Keratinocyte (primary cell): ENCODE results near the gene CACNA1E. TPM values are rescaled to one million over a fixed set of nuclear protein-coding genes. Genes with fewer than 3 reads are reported as not detected.

Source experiments
- DNase-seq: peaks from one replicate; pipeline ENCODE4 v3.0.0-alpha.2; 2011; ENCODE audit warnings: low read depth, missing footprints, low spot score
- FAIRE-seq: peaks from 2 replicates; lab custom pipeline; 2011; peaks lifted over from hg19 to GRCh38; lab: Jason Lieb, UNC
- H2AFZ ChIP-seq: 2 replicates; pipeline ENCODE4 v1.6.0; 2012; ENCODE audit warnings: low read length, control low read depth, inconsistent platforms; ENCODE audit not compliant: control insufficient read depth
- H3K27ac ChIP-seq: 2 replicates; pipeline ENCODE4 v1.5.1; 2011; ENCODE audit warnings: low read length; ENCODE audit not compliant: control insufficient read depth, insufficient read depth
- H3K27me3 ChIP-seq: 3 replicates; pipeline ENCODE4 v1.6.0; 2011; ENCODE audit warnings: low read length; ENCODE audit not compliant: control insufficient read depth, insufficient read depth; ENCODE audit errors: extremely low read depth
- H3K36me3 ChIP-seq, 2 experiments: 2 replicates in 1 of 2; 3 replicates in 1 of 2; pipeline ENCODE4 v1.5.1; 2011; ENCODE audit warnings: low read length in 2 of 2, mild to moderate bottlenecking in 1 of 2; ENCODE audit not compliant: control insufficient read depth in 2 of 2, insufficient read depth in 2 of 2; ENCODE audit errors: extremely low read depth in 1 of 2
- H3K4me1 ChIP-seq: 3 replicates; pipeline ENCODE4 v1.5.1; 2011; ENCODE audit warnings: low read length; ENCODE audit not compliant: control insufficient read depth, insufficient read depth; ENCODE audit errors: extremely low read depth
- H3K4me2 ChIP-seq: 3 replicates; pipeline ENCODE4 v1.6.0; 2011; ENCODE audit warnings: low read depth, low read length; ENCODE audit not compliant: control insufficient read depth, insufficient read depth; ENCODE audit errors: extremely low read depth
- H3K4me3 ChIP-seq, 3 experiments: fragments of 200-600 bp in 1 of 3; sonication (generic) in 1 of 3; 2 replicates in 2 of 3; 3 replicates in 1 of 3; pipeline ENCODE4 v1.5.1; 2011 to 2016; ENCODE audit warnings: low read length in 3 of 3, mild to moderate bottlenecking in 3 of 3, control low read depth in 2 of 3, inconsistent platforms in 1 of 3, low read depth in 1 of 3, mixed read lengths in 1 of 3, mixed run types in 1 of 3, moderate library complexity in 1 of 3; ENCODE audit not compliant: control insufficient read depth in 2 of 3, insufficient read depth in 2 of 3; ENCODE audit errors: extremely low read depth in 1 of 3
- H3K79me2 ChIP-seq: 2 replicates; pipeline ENCODE4 v1.6.0; 2012; ENCODE audit warnings: low read length; ENCODE audit not compliant: control insufficient read depth, insufficient read depth
- H3K9ac ChIP-seq: 3 replicates; pipeline ENCODE4 v1.6.0; 2011; ENCODE audit warnings: low read length; ENCODE audit not compliant: control insufficient read depth, insufficient read depth; ENCODE audit errors: extremely low read depth
- H3K9me1 ChIP-seq: 3 replicates; pipeline ENCODE4 v1.6.0; 2011; ENCODE audit warnings: low read length; ENCODE audit not compliant: control insufficient read depth, insufficient read depth; ENCODE audit errors: extremely low read depth
- H3K9me3 ChIP-seq: 2 replicates; pipeline ENCODE4 v1.5.1; 2012; ENCODE audit warnings: low read depth, low read length; ENCODE audit not compliant: control insufficient read depth
- H4K20me1 ChIP-seq: 3 replicates; pipeline ENCODE4 v1.6.0; 2011; ENCODE audit warnings: low read length; ENCODE audit not compliant: control insufficient read depth, insufficient read depth; ENCODE audit errors: extremely low read depth
- EZH2 ChIP-seq: IDR thresholded peaks from one replicate; pipeline ENCODE4 v1.6.1; 2012; ENCODE audit warnings: inconsistent platforms, mild to moderate bottlenecking, low read length, moderate library complexity
- dilution Hi-C: fragments of 300-500 bp; cut with MboI; formaldehyde crosslinking; loops from one replicate; pipeline ENCODE4 v1.7.0; 2020; ENCODE audit warnings: low sequenced_read_pairs; ENCODE audit not compliant: extremely low pct_ligation_motif_present
- polyA plus RNA-seq, 5 experiments: library from polyadenylated mRNA; depleted of rRNA in 3 of 5; stranded (reverse) in 3 of 5; stranded (forward) in 1 of 5; unstranded in 1 of 5; fragments of >200 nt; gene quantifications; 1 replicate in 1 of 5; 2 replicates in 3 of 5; 3 replicates in 1 of 5; pipeline versions ENCODE4 v1.2.1 to v1.2.3, GENCODE V29; 2011 to 2012; ENCODE audit warnings: missing spikeins in 2 of 5, low read depth in 1 of 5, low replicate concordance in 1 of 5
- TF ChIP-seq, protein P1 (sequence below), 3 experiments: IDR thresholded peaks in 1 of 3; conservative IDR thresholded peaks in 1 of 3; optimal IDR thresholded peaks in 1 of 3; 2 replicates in 2 of 3; 3 replicates in 1 of 3; pipeline versions ENCODE3 to v1.5.1; 2011; ENCODE audit warnings: low read length in 3 of 3, mild to moderate bottlenecking in 3 of 3, moderate library complexity in 2 of 3, control low read depth in 1 of 3, inconsistent platforms in 1 of 3; ENCODE audit not compliant: insufficient read depth in 2 of 3; ENCODE audit errors: extremely low read depth in 1 of 3

CACNA1E gene
- polyA plus RNA-seq, 1 donor (not counting 4 experiments of a cell fraction or from before 2014, with no cell fraction given) = not detected

DNA sequence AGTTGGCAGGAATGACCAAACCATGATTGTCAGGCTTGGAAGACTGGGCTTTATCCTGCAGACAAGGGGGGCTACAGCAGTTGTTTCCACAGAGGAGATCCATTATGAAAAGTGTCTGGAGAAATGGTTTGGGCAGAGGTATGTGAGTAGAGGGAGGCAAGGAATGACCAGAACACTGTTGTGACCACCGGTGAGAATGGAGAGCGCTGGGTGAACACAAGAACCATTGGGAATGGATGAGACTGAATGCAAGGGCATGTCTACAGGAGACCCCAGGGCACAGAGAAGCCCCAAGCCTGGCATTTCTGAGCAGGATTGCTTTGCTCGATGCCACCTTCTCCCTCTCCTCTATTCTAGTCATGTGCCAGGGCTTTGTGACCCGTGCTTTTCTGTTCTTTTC is 125.1 kb downstream of the CACNA1E start:
- Histone ChIP-seq H3K4me3 (no peak overlapping the region), H3K36me3 (no peaks in the 10 kb centered on the region), H3K4me2 (no peak overlapping the region), H3K27ac (no peak overlapping the region), H3K27me3 (peaks cover 7% of the 10 kb centered on the region), H4K20me1 (no peaks in the 10 kb centered on the region), H3K9me1 (no peaks in the 10 kb centered on the region), H3K9ac (no peak overlapping the region), H3K9me3 (no peaks in the 10 kb centered on the region), H2AFZ (no peak overlapping the region), H3K79me2 (no peaks in the 10 kb centered on the region), H3K4me1 (no peaks in the 10 kb centered on the region)
- DNase-seq (no peak), FAIRE-seq (no peak)
- no peak for TF ChIP-seq EZH2
- TF ChIP-seq, protein P1, sequence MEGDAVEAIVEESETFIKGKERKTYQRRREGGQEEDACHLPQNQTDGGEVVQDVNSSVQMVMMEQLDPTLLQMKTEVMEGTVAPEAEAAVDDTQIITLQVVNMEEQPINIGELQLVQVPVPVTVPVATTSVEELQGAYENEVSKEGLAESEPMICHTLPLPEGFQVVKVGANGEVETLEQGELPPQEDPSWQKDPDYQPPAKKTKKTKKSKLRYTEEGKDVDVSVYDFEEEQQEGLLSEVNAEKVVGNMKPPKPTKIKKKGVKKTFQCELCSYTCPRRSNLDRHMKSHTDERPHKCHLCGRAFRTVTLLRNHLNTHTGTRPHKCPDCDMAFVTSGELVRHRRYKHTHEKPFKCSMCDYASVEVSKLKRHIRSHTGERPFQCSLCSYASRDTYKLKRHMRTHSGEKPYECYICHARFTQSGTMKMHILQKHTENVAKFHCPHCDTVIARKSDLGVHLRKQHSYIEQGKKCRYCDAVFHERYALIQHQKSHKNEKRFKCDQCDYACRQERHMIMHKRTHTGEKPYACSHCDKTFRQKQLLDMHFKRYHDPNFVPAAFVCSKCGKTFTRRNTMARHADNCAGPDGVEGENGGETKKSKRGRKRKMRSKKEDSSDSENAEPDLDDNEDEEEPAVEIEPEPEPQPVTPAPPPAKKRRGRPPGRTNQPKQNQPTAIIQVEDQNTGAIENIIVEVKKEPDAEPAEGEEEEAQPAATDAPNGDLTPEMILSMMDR (optimal IDR thresholded peaks at IDR 0.05 in 1 of 3, IDR thresholded peaks at IDR 0.05 in 1 of 3, conservative IDR thresholded peaks at IDR 0.05 in 1 of 3; ENCODE audit: extremely low read depth in 1 of 3, insufficient read depth in 2 of 3, low read length in 3 of 3) = no peak
- dilution Hi-C loops = no loop called here

DNA sequence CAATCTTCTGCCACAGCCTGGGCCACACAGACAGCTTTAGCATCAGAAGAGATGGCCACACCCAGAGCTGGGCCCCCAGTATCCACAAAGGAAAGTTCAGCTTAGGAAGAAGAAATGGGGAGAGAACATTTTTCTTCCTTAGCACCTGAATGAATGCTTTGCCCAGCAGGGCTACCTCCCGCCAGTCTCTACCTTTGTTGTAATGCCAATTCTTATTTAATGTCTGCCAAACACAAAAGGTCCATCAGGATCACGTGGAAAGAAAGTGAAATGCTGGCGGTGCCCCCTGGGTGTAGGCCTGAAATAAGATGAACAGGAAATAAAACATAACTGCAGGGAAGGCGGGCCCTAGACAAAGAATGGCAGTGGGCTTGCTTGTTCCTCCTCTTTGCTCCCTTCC is 125.6 kb downstream of the CACNA1E start:
- dilution Hi-C loops = no loop called here
- Histone ChIP-seq H3K9me1 (no peaks in the 10 kb centered on the region), H3K36me3 (no peaks in the 10 kb centered on the region), H3K9ac (no peak overlapping the region), H3K27me3 (peaks cover 7% of the 10 kb centered on the region), H3K4me3 (no peak overlapping the region), H3K9me3 (no peaks in the 10 kb centered on the region), H3K27ac (no peak overlapping the region), H3K79me2 (no peaks in the 10 kb centered on the region), H3K4me2 (no peak overlapping the region), H4K20me1 (no peaks in the 10 kb centered on the region), H3K4me1 (no peaks in the 10 kb centered on the region), H2AFZ (no peak overlapping the region)
- FAIRE-seq (no peak), DNase-seq (no peak)
- TF ChIP-seq, protein P1 (optimal IDR thresholded peaks at IDR 0.05 in 1 of 3, IDR thresholded peaks at IDR 0.05 in 1 of 3, conservative IDR thresholded peaks at IDR 0.05 in 1 of 3; ENCODE audit: extremely low read depth in 1 of 3, insufficient read depth in 2 of 3, low read length in 3 of 3) = no peak
- no peak for TF ChIP-seq EZH2
